GM21717 (cell line): ENCODE measurements around the gene KLF1.

Source experiments
- ATAC-seq: cut with Tn5 transposase; IDR thresholded peaks from one replicate; pipeline ENCODE4 v1.9.1; 2021; ENCODE audit warnings: mild to moderate bottlenecking, moderate library complexity; ENCODE audit not compliant: unreplicated experiment

Gene KLF1

DNA sequence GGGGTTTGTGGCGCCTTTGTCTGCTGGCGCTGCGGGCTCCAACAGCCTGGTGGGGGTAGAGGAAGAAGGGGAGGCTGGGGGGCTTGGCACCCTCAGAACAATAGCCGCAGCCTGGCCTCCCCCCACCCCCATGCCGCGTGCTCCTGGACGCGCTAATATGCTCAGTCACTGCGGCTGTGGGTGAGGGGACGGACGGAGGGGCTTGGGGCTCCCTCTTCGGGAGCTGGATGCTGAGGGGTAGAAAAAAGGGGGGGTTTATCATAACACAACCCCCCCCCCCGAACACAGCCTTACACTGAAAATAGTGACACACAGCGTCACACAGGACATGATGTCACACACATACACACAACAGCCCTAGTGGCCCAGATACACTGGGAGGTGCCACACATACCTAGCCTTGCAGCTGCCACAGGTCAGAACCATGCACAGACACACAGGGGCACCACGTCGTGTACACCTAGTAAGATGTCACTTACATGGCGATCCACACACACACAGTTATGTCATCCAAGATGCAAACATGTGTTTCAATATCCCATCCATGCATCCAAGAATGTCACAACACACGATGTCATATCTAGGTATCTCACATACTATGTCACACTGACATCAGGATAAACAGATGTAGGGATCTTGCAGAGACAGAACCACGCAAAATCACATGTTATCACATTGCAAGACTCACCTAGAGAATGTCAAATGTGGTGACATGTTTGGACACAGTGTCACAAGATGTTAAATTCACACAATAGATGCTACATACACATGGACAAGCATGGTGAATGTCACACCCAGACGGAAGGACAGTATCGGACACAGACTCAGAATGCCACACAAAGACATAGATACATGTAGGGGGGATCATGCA lies 47.9 kb downstream of the KLF1 start:
- ATAC-seq, result no peak

DNA sequence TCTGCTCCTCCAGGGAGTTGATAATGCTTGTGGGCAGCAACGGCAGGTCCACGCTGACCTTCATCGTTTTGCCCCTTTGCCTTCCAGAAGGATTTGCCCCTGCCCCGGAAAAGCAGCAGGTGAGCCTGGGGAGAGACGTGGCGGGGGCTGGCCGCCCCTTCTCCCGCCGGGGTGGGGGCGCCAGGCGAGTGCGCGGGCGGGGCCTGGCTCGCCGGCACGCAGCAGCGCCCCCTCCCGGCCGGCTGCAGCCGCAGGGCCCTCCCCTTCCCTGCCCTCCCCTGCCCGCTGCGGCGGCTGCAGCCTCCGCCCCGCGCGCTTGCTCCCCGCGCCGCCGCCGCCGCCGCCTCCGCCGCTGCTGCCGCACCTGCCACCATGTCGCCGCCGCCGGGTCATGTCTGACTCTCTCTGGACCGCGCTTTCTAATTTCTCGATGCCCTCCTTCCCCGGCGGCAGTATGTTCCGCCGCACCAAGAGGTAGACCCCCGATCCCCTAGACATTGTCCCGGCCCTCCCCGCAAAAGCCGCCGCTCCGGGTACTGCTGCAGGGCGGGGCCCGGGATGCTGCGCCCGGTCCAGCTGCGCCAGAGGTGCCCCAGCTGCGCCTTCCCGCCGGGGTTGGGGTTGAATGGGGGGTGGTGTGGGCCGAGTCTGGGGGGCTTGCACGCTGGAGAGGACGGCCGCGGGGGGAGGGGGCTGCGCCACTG lies 48.7 kb downstream of the KLF1 start, which contains the start of gene MAST1:
Gene MAST1 (plus strand): TSS at position 334 of the 704 bp plus-strand sequence. CDS start 58 bp downstream, at position 392.
- ATAC-seq, result no peak

- ATAC-seq, result no peak
These were observed 49.8 kb downstream of the KLF1 start for GRCh38 chr19:12837225-12837624.

DNA sequence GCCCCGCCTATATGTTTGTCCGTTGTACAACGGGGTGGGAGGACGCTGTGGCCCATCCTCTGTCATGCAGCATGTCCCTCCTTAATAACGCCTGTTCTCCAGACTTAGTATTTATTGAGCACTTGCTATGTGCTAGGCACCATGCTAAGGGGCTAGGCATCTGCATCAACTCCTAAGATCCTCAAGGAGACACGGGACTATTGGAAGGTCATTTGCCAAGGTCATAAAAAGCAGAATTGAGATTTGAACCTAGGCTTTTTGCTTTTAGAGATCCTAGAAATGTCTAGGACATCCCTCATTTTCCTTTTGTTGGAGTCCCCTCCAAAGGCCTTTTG lies 50.5 kb downstream of the KLF1 start:
- ATAC-seq, result no peak

- no peak for ATAC-seq
These were observed 51.8 kb downstream of the KLF1 start for GRCh38 chr19:12834976-12835757.

GRCh38 chr19:12834566-12834943 lies 52.4 kb downstream of the KLF1 start, which contains the start of gene RTBDN:
Gene RTBDN (minus strand): TSS chr19:12834579. CDS start chr19:12829979, 4,600 bp downstream.
- ATAC-seq, result no peak
